Neural cell (in vitro differentiated cells): ENCODE measurements around the gene MGAT4B. TPM values are rescaled to one million over a fixed set of nuclear protein-coding genes. Genes with fewer than 3 reads are reported as not detected.

Experiments
- H2AFZ ChIP-seq: fragments of 200-600, 300-800 bp; sonication (generic), shearing (Covaris generic); 2 replicates; pipeline ENCODE4 v1.6.0; 2014; ENCODE audit warnings: low read depth, mild to moderate bottlenecking, antibody characterized with exemption, low read length, moderate library complexity
- H3F3A ChIP-seq: fragments of 200-600 bp; shearing (Covaris generic); 2 replicates; pipeline ENCODE4 v1.6.1; 2016; ENCODE audit warnings: mild to moderate bottlenecking, moderate library complexity, mixed read lengths, antibody characterized with exemption, low read length; ENCODE audit not compliant: insufficient read depth, poor library complexity, severe bottlenecking
- H3K27ac ChIP-seq: fragments of 200-600, 300-800 bp; sonication (generic), shearing (Covaris generic); 2 replicates; pipeline ENCODE4 v1.5.1; 2014; ENCODE audit warnings: mild to moderate bottlenecking, low read length, moderate library complexity
- H3K27me3 ChIP-seq: fragments of 300-800, 200-600 bp; sonication (generic), shearing (Covaris generic); 2 replicates; pipeline ENCODE4 v1.6.0; 2014; ENCODE audit warnings: mild to moderate bottlenecking, low read depth, low read length, moderate library complexity; ENCODE audit not compliant: insufficient read depth
- H3K36me3 ChIP-seq: fragments of 300-800, 200-600 bp; sonication (generic), shearing (Covaris generic); 2 replicates; pipeline ENCODE4 v1.5.1; 2014; ENCODE audit warnings: mild to moderate bottlenecking, antibody characterized with exemption, low read length, moderate library complexity; ENCODE audit not compliant: insufficient read depth
- H3K4me2 ChIP-seq: fragments of 300-800, 200-600 bp; sonication (generic), shearing (Covaris generic); 2 replicates; pipeline ENCODE4 v1.6.0; 2014; ENCODE audit warnings: mild to moderate bottlenecking, low read length
- H3K4me3 ChIP-seq: fragments of 300-800, 200-600 bp; sonication (generic), shearing (Covaris generic); 2 replicates; pipeline ENCODE4 v1.5.1; 2014; ENCODE audit warnings: mild to moderate bottlenecking, low read length, moderate library complexity
- H3K79me2 ChIP-seq: fragments of 200-600 bp; shearing (Covaris generic); replicated peaks from 2 replicates; pipeline ENCODE4 v1.6.0; 2014; ENCODE audit warnings: mild to moderate bottlenecking, low read length, moderate library complexity; ENCODE audit not compliant: insufficient read depth
- H3K9ac ChIP-seq: fragments of 300-800, 200-600 bp; sonication (generic), shearing (Covaris generic); 2 replicates; pipeline ENCODE4 v1.6.1; 2016; ENCODE audit warnings: mild to moderate bottlenecking, low read length, mixed read lengths
- H3K9me2 ChIP-seq: fragments of 200-600 bp; shearing (Covaris generic); 2 replicates; pipeline ENCODE4 v1.6.1; 2016; ENCODE audit warnings: mild to moderate bottlenecking, low read length, mixed read lengths; ENCODE audit not compliant: insufficient read depth
- H3K9me3 ChIP-seq: fragments of 200-600, 300-800 bp; sonication (generic), shearing (Covaris generic); 2 replicates; pipeline ENCODE4 v1.6.1; 2016; ENCODE audit warnings: mild to moderate bottlenecking, mixed run types, low read length, moderate library complexity, mixed read lengths
- H4K20me1 ChIP-seq: fragments of 200-600 bp; shearing (Covaris generic); 2 replicates; pipeline ENCODE4 v1.6.1; 2016; ENCODE audit warnings: mild to moderate bottlenecking, mixed run types; ENCODE audit not compliant: insufficient read depth
- CTCF ChIP-seq: fragments of 450-650 bp; IDR thresholded peaks from 2 replicates; pipeline ENCODE4 v1.5.1; 2014; ENCODE audit warnings: antibody characterized with exemption, mild to moderate bottlenecking, moderate library complexity; ENCODE audit not compliant: poor library complexity, severe bottlenecking
- EP300 ChIP-seq: fragments of 450-650 bp; conservative IDR thresholded peaks from 2 replicates; pipeline ENCODE4 v1.6.1; 2014; ENCODE audit warnings: antibody characterized with exemption, mild to moderate bottlenecking, moderate library complexity; ENCODE audit not compliant: poor library complexity, severe bottlenecking
- EZH2 ChIP-seq: fragments of 200-600, 300-800 bp; shearing (Covaris generic), sonication (generic); IDR thresholded peaks from 2 replicates; pipeline ENCODE4 v1.6.1; 2014; ENCODE audit warnings: antibody characterized with exemption, low read length, borderline replicate concordance, mild to moderate bottlenecking; ENCODE audit not compliant: insufficient read depth, poor library complexity, severe bottlenecking
- MXI1 ChIP-seq: fragments of 450-650 bp; conservative IDR thresholded peaks from 2 replicates; pipeline ENCODE4 v1.6.1; 2014; ENCODE audit warnings: antibody characterized with exemption, mild to moderate bottlenecking; ENCODE audit not compliant: poor library complexity, severe bottlenecking
- POLR2AphosphoS5 ChIP-seq: IDR thresholded peaks from 2 replicates; pipeline ENCODE4 v1.6.1; 2012
- RAD21 ChIP-seq: fragments of 450-650 bp; conservative IDR thresholded peaks from 2 replicates; pipeline ENCODE4 v1.6.1; 2014; ENCODE audit warnings: antibody characterized with exemption, mild to moderate bottlenecking, moderate library complexity
- REST ChIP-seq: IDR thresholded peaks from 2 replicates; pipeline ENCODE4 v1.6.1; 2012; ENCODE audit warnings: borderline replicate concordance
- SMC3 ChIP-seq: fragments of 450-650 bp; conservative IDR thresholded peaks from 2 replicates; pipeline ENCODE4 v1.6.1; 2014; ENCODE audit warnings: antibody characterized with exemption, mild to moderate bottlenecking, moderate library complexity; ENCODE audit not compliant: poor library complexity
- TAF1 ChIP-seq: IDR thresholded peaks from 2 replicates; pipeline ENCODE4 v1.6.1; 2012; ENCODE audit warnings: low read depth
- polyA plus RNA-seq: library from polyadenylated mRNA; depleted of rRNA; stranded (reverse); fragments of >200 nt; gene quantifications from 2 replicates; pipeline ENCODE4 v1.2.3, GENCODE V29; 2014

MGAT4B gene
- polyA plus RNA-seq, 1 donor from 2014 or later, result 70.6 TPM

GRCh38 chr5:179840766-179841165, 34.1 kb upstream of the MGAT4B start:
- H3K36me3 ChIP-seq, result peaks cover 14% of the 10 kb centered on the region
- H4K20me1 ChIP-seq, result no peaks in the 10 kb centered on the region
- H3K9me3 ChIP-seq, result no peaks in the 10 kb centered on the region
- no peaks in the 10 kb centered on the region for H3K9me2 ChIP-seq
- H3K27ac ChIP-seq, result no peak overlapping the region
- H3K79me2 ChIP-seq, result no peaks in the 10 kb centered on the region
- TF ChIP-seq MXI1, result no peak
- no peak for TF ChIP-seq CTCF
- no peak for TF ChIP-seq RAD21
- no peak overlapping the region for H3K4me3 ChIP-seq
- H3K9ac ChIP-seq, result no peak overlapping the region
- no peaks in the 10 kb centered on the region for H3K27me3 ChIP-seq
- H3K4me2 ChIP-seq, result no peak overlapping the region
- H3F3A ChIP-seq, result no peaks in the 10 kb centered on the region
- H2AFZ ChIP-seq, result no peak overlapping the region

DNA sequence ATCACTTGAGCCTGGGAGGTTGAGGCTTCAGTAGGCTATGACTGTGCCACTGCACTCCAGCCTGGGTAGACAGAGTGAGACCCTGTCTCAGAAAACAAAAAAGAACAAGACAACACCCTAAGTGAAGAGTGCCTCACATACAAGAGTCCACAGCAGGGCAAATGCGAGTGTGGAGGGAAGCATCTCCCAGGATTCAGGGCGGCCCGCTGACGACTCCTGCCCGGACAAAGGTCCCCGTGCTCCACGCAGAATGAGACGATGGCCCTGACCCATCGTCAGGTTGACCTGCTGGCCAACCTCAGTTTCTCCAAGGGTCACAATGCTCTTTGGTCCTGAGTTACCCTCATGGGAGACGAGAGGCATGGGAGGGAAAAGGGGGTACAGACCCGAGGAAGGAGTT, 33.7 kb upstream of the MGAT4B start:
- Histone ChIP-seq H3K27me3 (no peaks in the 10 kb centered on the region), H3K4me2 (no peak overlapping the region), H2AFZ (no peak overlapping the region), H3K4me3 (no peak overlapping the region), H3F3A (no peaks in the 10 kb centered on the region), H4K20me1 (no peaks in the 10 kb centered on the region), H3K79me2 (no peaks in the 10 kb centered on the region), H3K27ac (no peak overlapping the region), H3K9me2 (no peaks in the 10 kb centered on the region), H3K9me3 (no peaks in the 10 kb centered on the region), H3K36me3 (peaks cover 14% of the 10 kb centered on the region), H3K9ac (no peak overlapping the region)
- TF ChIP-seq SMC3 (no peak), TAF1 (no peak), EZH2 (no peak), RAD21 (no peak), CTCF (no peak), POLR2AphosphoS5 (no peak), REST (no peak), EP300 (no peak), MXI1 (no peak)
